HepG2 (cell line): Measurements from ENCODE around the gene CEP128. TPM values are rescaled to one million over a fixed set of nuclear protein-coding genes. Genes with fewer than 3 reads are reported as not detected.

Experiments
- ATAC-seq: fragments of 200-7000 bp; cut with Tn5 transposase; 3 replicates; pipeline ENCODE4 v1.9.1; 2020; ENCODE audit warnings: mild to moderate bottlenecking, moderate library complexity
- BruUV-seq: library from RNA; stranded (reverse); fragments of 400-500 nt; replicated peaks from 2 replicates; lab custom pipeline; 2021; lab: Mats Ljungman, UMichigan
- CTCF ChIA-PET: fragments of 300-600 bp; formaldehyde crosslinking; extraction: SDS; loops from one replicate; lab custom pipeline; 2021; ENCODE audit warnings: low total read pairs, inconsistent platforms, low intra/inter-chr PET ratio; lab: Yijun Ruan, JAX
- POLR2A ChIA-PET: fragments of 350-600 bp; sonication (Branson Sonifier 250); formaldehyde crosslinking; loops from one replicate; lab custom pipeline; 2020; ENCODE audit warnings: antibody characterized with exemption, inconsistent platforms; lab: Yijun Ruan, JAX
- DNase-seq: peaks from one replicate; pipeline ENCODE4 v3.0.0-alpha.2; 2015; ENCODE audit warnings: low spot score
- FAIRE-seq: peaks from 3 replicates; lab custom pipeline; 2011; peaks lifted over from hg19 to GRCh38; lab: Jason Lieb, UNC
- H2AFZ ChIP-seq: one replicate; pipeline ENCODE4 v1.6.1; 2011; ENCODE audit warnings: low read length, inconsistent platforms
- H3K27ac ChIP-seq: fragments of 300-600 bp; 3 replicates; pipeline ENCODE4 v1.8.0; 2011; ENCODE audit warnings: mixed run types, mild to moderate bottlenecking, mixed read lengths, low read length, inconsistent platforms; ENCODE audit not compliant: insufficient read depth; ENCODE audit errors: extremely low read length
- H3K27me3 ChIP-seq, 2 experiments: fragments of 200-600 bp in 1 of 2; 2 replicates in 1 of 2; 3 replicates in 1 of 2; pipeline versions ENCODE4 v1.6.0 to v1.8.0; 2011; ENCODE audit warnings: low read length in 2 of 2, mild to moderate bottlenecking in 2 of 2, moderate library complexity in 2 of 2, inconsistent platforms in 1 of 2; ENCODE audit not compliant: insufficient read depth in 2 of 2, control insufficient read depth in 1 of 2
- H3K36me3 ChIP-seq, 2 experiments: fragments of 200-600 bp in 1 of 2; replicated peaks in 1 of 2; 2 replicates in 1 of 2; 3 replicates in 1 of 2; pipeline versions ENCODE4 v1.5.1 to v1.8.0; 2011; ENCODE audit warnings: low read length in 2 of 2, inconsistent platforms in 1 of 2; ENCODE audit not compliant: insufficient read depth in 2 of 2, control insufficient read depth in 1 of 2
- H3K4me1 ChIP-seq: 2 replicates; pipeline ENCODE4 v1.5.1; 2012; ENCODE audit warnings: low read length, inconsistent platforms; ENCODE audit not compliant: insufficient read depth
- H3K4me2 ChIP-seq: 2 replicates; pipeline ENCODE4 v1.6.0; 2011; ENCODE audit warnings: low read depth, low read length, inconsistent platforms
- H3K4me3 ChIP-seq, 3 experiments: fragments of 200-600 bp in 1 of 3; sonication (generic), shearing (Covaris generic) in 1 of 3; replicated peaks in 1 of 3; 2 replicates each; pipeline ENCODE4 v1.5.1; 2011 to 2016; ENCODE audit warnings: low read length in 3 of 3, inconsistent platforms in 2 of 3, low read depth in 2 of 3, mild to moderate bottlenecking in 2 of 3, control low read depth in 1 of 3, mixed read lengths in 1 of 3; ENCODE audit not compliant: insufficient read depth in 1 of 3
- H3K79me2 ChIP-seq: one replicate; pipeline ENCODE4 v1.6.1; 2011; ENCODE audit warnings: low read length, inconsistent platforms; ENCODE audit not compliant: insufficient read depth
- H3K9ac ChIP-seq: 2 replicates; pipeline ENCODE4 v1.6.0; 2011; ENCODE audit warnings: mild to moderate bottlenecking, low read depth, low read length, inconsistent platforms; ENCODE audit not compliant: insufficient read depth
- H3K9me3 ChIP-seq: 2 replicates; pipeline ENCODE4 v1.5.1; 2012; ENCODE audit warnings: mild to moderate bottlenecking, low read length
- H4K20me1 ChIP-seq: 2 replicates; pipeline ENCODE4 v1.6.0; 2011; ENCODE audit warnings: inconsistent platforms, mild to moderate bottlenecking, low read length, moderate library complexity; ENCODE audit not compliant: insufficient read depth
- FIP1L1 ChIP-seq: fragments of 200-400 bp; formaldehyde crosslinking; IDR thresholded peaks from 2 replicates; pipeline ENCODE4 v1.6.1; 2018; ENCODE audit warnings: low read depth, mild to moderate bottlenecking, low read length, moderate library complexity, borderline replicate concordance; ENCODE audit not compliant: insufficient read depth
- HCFC1 ChIP-seq: fragments of 150-350 bp; IDR thresholded peaks from 2 replicates; pipeline ENCODE4 v1.6.1; 2014; ENCODE audit warnings: low read depth, low read length
- PCBP1 ChIP-seq: fragments of 200-400 bp; formaldehyde crosslinking; IDR thresholded peaks from 2 replicates; pipeline ENCODE4 v1.6.1; 2017; ENCODE audit warnings: mild to moderate bottlenecking, low read depth, low read length, borderline replicate concordance
- SRSF4 ChIP-seq: fragments of 200-400 bp; formaldehyde crosslinking; IDR thresholded peaks from one replicate; pipeline ENCODE4 v1.6.1; 2018; ENCODE audit warnings: mild to moderate bottlenecking, low read depth, low read length, moderate library complexity; ENCODE audit not compliant: poor library complexity, severe bottlenecking
- YY1 ChIP-seq: IDR thresholded peaks from 2 replicates; pipeline ENCODE4 v1.6.1; 2011; ENCODE audit warnings: low read length, low read depth, moderate library complexity, mild to moderate bottlenecking; ENCODE audit not compliant: insufficient read depth, insufficient replicate concordance
- ZFY ChIP-seq: sonication (generic); formaldehyde crosslinking; IDR thresholded peaks from 2 replicates; pipeline ENCODE4 v1.4.0; 2020; ENCODE audit warnings: missing genetic modification reagents
- ZNF446 ChIP-seq: sonication (generic); formaldehyde crosslinking; IDR thresholded peaks from 2 replicates; pipeline ENCODE4 v1.5.0; 2020; ENCODE audit warnings: mild to moderate bottlenecking, missing genetic modification reagents
- WGBS: methylation state at CpG from one replicate; pipeline ENCODE4 v1.1.6; 2017; ENCODE audit warnings: low lambda C conversion rate; 5-methylcytosine and 5-hydroxymethylcytosine counted together
- in situ Hi-C: cut with HindIII; loops from 2 replicates; pipeline ENCODE4 v1.10.0; 2017; ENCODE audit warnings: low pct_unique_long_range_greater_than_20kb; ENCODE audit not compliant: extremely low pct_ligation_motif_present
- intact Hi-C: fragments of 100-400 bp; cut with micrococcal nuclease; formaldehyde crosslinking; loops from one replicate; pipeline ENCODE4 v1.10.0; 2022; ENCODE audit not compliant: unreplicated experiment
- polyA plus RNA-seq, 8 experiments: library from polyadenylated mRNA; depleted of rRNA in 3 of 8; stranded (reverse) in 7 of 8; unstranded in 1 of 8; fragments of >200 nt; fragmentation: Illumina TruSeq in 4 of 8; extraction: Trizol in 4 of 8; gene quantifications; 2 replicates each; pipeline versions ENCODE4 v1.2.1 to v1.2.3, GENCODE V29; 2011 to 2016; ENCODE audit warnings: low read depth in 4 of 8, missing spikeins in 1 of 8, mixed read lengths in 1 of 8; ENCODE audit not compliant: insufficient read depth in 1 of 8
- total RNA-seq, 5 experiments: library from RNA; depleted of rRNA; stranded (reverse); fragments of >200 nt; fragmentation: Illumina TruSeq; extraction: Trizol; gene quantifications; 2 replicates each; pipeline ENCODE4 v1.2.3, GENCODE V29; 2016; ENCODE audit warnings: low read depth in 1 of 5
- TF ChIP-seq, protein P1 (sequence below): sonication (generic); formaldehyde crosslinking; IDR thresholded peaks from 2 replicates; pipeline ENCODE4 v1.5.0; 2020; ENCODE audit warnings: mild to moderate bottlenecking, missing genetic modification reagents

The CEP128 gene
- total and polyA plus RNA-seq, 2 of the 13 experiments (the other 11 are each of a cell fraction or from before 2014, with no cell fraction given): 1.3 to 7.5 TPM

- Histone ChIP-seq H2AFZ (no peak overlapping the region), H3K27me3 (no peaks in the 10 kb centered on the region), H3K9ac (no peak overlapping the region), H3K4me3 (no peak overlapping the region), H3K9me3 (no peaks in the 10 kb centered on the region), H3K4me1 (no peaks in the 10 kb centered on the region), H3K36me3 (no peaks in the 10 kb centered on the region), H3K27ac (no peak overlapping the region), H4K20me1 (no peaks in the 10 kb centered on the region)
- ATAC-seq (no peak), DNase-seq (no peak), FAIRE-seq (no peak)
- in situ Hi-C loops: no loop called here
- 90% methylated on average over 10 of the region's 10 CpGs for WGBS
- BruUV-seq: no TSS peak
- POLR2A ChIA-PET: no interaction called here
- TF ChIP-seq ZFY (CRISPR knock-in tag) (no peak), FIP1L1 (no peak), ZNF446 (no peak), YY1 (no peak), PCBP1 (no peak), SRSF4 (no peak), HCFC1 (no peak)
- TF ChIP-seq, protein P1, sequence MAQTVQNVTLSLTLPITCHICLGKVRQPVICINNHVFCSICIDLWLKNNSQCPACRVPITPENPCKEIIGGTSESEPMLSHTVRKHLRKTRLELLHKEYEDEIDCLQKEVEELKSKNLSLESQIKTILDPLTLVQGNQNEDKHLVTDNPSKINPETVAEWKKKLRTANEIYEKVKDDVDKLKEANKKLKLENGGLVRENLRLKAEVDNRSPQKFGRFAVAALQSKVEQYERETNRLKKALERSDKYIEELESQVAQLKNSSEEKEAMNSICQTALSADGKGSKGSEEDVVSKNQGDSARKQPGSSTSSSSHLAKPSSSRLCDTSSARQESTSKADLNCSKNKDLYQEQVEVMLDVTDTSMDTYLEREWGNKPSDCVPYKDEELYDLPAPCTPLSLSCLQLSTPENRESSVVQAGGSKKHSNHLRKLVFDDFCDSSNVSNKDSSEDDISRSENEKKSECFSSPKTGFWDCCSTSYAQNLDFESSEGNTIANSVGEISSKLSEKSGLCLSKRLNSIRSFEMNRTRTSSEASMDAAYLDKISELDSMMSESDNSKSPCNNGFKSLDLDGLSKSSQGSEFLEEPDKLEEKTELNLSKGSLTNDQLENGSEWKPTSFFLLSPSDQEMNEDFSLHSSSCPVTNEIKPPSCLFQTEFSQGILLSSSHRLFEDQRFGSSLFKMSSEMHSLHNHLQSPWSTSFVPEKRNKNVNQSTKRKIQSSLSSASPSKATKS (CRISPR knock-in tag): no peak
- TF ChIP-seq, all 625 proteins: peak for 0
- Histone ChIP-seq H3K79me2 (no peaks in the 10 kb centered on the region), H3K4me2 (no peak overlapping the region)
- intact Hi-C loops: no loop called here
- CTCF ChIA-PET: no interaction called here
These were observed 303.6 kb downstream of the CEP128 start for GRCh38 chr14:80637756-80638619.
